SK-N-SH treated with all-trans-retinoic acid at 6 μM for 48 hours (cell line): ENCODE measurements around the gene ISG15.

ENCODE experiments used
- ATAC-seq: fragments of 200-7000 bp; cut with Tn5 transposase; 3 replicates; pipeline ENCODE4 v1.9.1; 2020; ENCODE audit warnings: mild to moderate bottlenecking, moderate library complexity
- ARNTL ChIP-seq: fragments of 450-650 bp; formaldehyde crosslinking; IDR thresholded peaks from 2 replicates; pipeline ENCODE4 v1.5.0; 2020; ENCODE audit warnings: low read depth, mild to moderate bottlenecking, moderate library complexity, borderline replicate concordance
- CSDC2 ChIP-seq: fragments of 250-450 bp; sonication (Bioruptor Pico); IDR thresholded peaks from 2 replicates; pipeline ENCODE4 v1.5.0; 2020; ENCODE audit warnings: mild to moderate bottlenecking, moderate library complexity
- CSRNP3 ChIP-seq: fragments of 250-450 bp; sonication (Bioruptor Pico); IDR thresholded peaks from 2 replicates; pipeline ENCODE4 v1.5.1; 2021; ENCODE audit warnings: mild to moderate bottlenecking, moderate library complexity
- ESRRG ChIP-seq: fragments of 250-450 bp; sonication (Bioruptor Pico); IDR thresholded peaks from 2 replicates; pipeline ENCODE4 v1.6.1; 2021; ENCODE audit warnings: mild to moderate bottlenecking
- GLIS3 ChIP-seq: fragments of 250-450 bp; sonication (Bioruptor Pico); IDR thresholded peaks from 2 replicates; pipeline ENCODE4 v1.5.0; 2020; ENCODE audit warnings: mild to moderate bottlenecking, moderate library complexity
- ISL1 ChIP-seq: fragments of 250-450 bp; sonication (Bioruptor Pico); IDR thresholded peaks from 2 replicates; pipeline ENCODE4 v2.1.2; 2022; ENCODE audit warnings: mild to moderate bottlenecking, moderate library complexity
- OSR1 ChIP-seq: fragments of 250-450 bp; sonication (Bioruptor Pico); IDR thresholded peaks from 2 replicates; pipeline ENCODE4 v1.8.0; 2022; ENCODE audit warnings: moderate library complexity, mild to moderate bottlenecking, inconsistent platforms
- PPARA ChIP-seq: fragments of 250-450 bp; sonication (Bioruptor Pico); IDR thresholded peaks from 2 replicates; pipeline ENCODE4 v1.5.0; 2020; ENCODE audit warnings: mild to moderate bottlenecking, borderline replicate concordance
- SNAI2 ChIP-seq: fragments of 250-450 bp; sonication (Bioruptor Pico); IDR thresholded peaks from 2 replicates; pipeline ENCODE4 v1.5.0; 2020; ENCODE audit warnings: mild to moderate bottlenecking, moderate library complexity
- TCF4 ChIP-seq: fragments of 250-450 bp; sonication (Bioruptor Pico); IDR thresholded peaks from 2 replicates; pipeline ENCODE4 v1.8.0; 2021; ENCODE audit warnings: mild to moderate bottlenecking, moderate library complexity, borderline replicate concordance
- TOX ChIP-seq: fragments of 250-450 bp; sonication (Bioruptor Pico); IDR thresholded peaks from 2 replicates; pipeline ENCODE4 v1.8.0; 2021; ENCODE audit warnings: mild to moderate bottlenecking, moderate library complexity, borderline replicate concordance
- ZC3H10 ChIP-seq: fragments of 250-450 bp; sonication (Bioruptor Pico); IDR thresholded peaks from 2 replicates; pipeline ENCODE4 v1.5.1; 2021; ENCODE audit warnings: mild to moderate bottlenecking, moderate library complexity
- ZFP3 ChIP-seq: fragments of 250-450 bp; sonication (Bioruptor Pico); IDR thresholded peaks from 2 replicates; pipeline ENCODE4 v1.5.0; 2020; ENCODE audit warnings: mild to moderate bottlenecking, moderate library complexity
- ZFP30 ChIP-seq: fragments of 450-650 bp; formaldehyde crosslinking; IDR thresholded peaks from 2 replicates; pipeline ENCODE4 v1.5.0; 2022; ENCODE audit warnings: mild to moderate bottlenecking, moderate library complexity
- ZNF565 ChIP-seq: fragments of 450-650 bp; formaldehyde crosslinking; conservative IDR thresholded peaks from 2 replicates; pipeline ENCODE4 v1.5.0; 2020; ENCODE audit warnings: low read depth, mild to moderate bottlenecking, moderate library complexity
- ZNF70 ChIP-seq: fragments of 450-650 bp; formaldehyde crosslinking; IDR thresholded peaks from 2 replicates; pipeline ENCODE4 v1.5.0; 2020; ENCODE audit warnings: mild to moderate bottlenecking, moderate library complexity
- ZNF8 ChIP-seq: fragments of 450-650 bp; formaldehyde crosslinking; IDR thresholded peaks from 2 replicates; pipeline ENCODE4 v1.5.0; 2020; ENCODE audit warnings: mild to moderate bottlenecking, moderate library complexity
- TF ChIP-seq, protein P1 (sequence below): fragments of 250-450 bp; sonication (Bioruptor Pico); IDR thresholded peaks from 2 replicates; pipeline ENCODE4 v1.8.0; 2021; ENCODE audit warnings: low read depth, mild to moderate bottlenecking, moderate library complexity, borderline replicate concordance
- TF ChIP-seq, protein P2 (sequence below): fragments of 250-450 bp; sonication (Bioruptor Pico); IDR thresholded peaks from 2 replicates; pipeline ENCODE4 v1.5.0; 2020; ENCODE audit warnings: mild to moderate bottlenecking, moderate library complexity

ISG15 gene

DNA sequence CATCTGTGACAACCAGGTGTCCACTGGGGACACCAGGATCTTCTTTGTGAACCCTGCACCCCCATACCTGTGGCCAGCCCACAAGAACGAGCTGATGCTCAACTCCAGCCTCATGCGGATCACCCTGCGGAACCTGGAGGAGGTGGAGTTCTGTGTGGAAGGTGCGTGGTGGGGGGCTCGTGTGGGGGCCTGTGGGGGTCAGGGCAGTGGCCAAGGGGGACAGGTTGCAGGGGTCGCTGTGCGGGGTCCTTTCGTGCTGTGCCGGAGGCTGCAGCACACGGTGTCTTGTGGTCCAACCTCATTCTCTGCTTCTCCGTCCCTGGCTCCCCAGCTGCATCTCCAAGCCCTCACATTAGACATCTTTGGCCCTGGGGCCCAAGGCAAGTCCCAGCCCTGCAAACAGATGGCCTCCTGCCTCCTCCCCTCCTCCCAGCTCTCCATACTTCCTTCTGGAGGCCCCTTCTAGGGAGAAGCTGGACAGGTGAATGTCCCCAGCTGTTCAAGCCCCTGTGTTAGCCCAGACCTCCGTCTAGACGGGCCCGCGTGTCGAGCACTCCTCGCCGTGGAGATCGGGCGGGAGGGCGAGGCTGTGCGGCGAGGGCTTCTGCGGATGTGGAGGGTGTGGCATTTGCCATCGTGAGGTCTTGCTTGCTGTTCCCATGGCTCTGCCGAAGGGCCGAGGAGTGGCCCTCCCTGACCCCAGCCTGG is 9.2 kb downstream of the ISG15 start:
- no peak for TF ChIP-seq ISL1
- no peak for TF ChIP-seq GLIS3 (CRISPR knock-in tag)
- TF ChIP-seq ARNTL = no peak
- no peak for TF ChIP-seq ZNF565
- TF ChIP-seq, protein P1, sequence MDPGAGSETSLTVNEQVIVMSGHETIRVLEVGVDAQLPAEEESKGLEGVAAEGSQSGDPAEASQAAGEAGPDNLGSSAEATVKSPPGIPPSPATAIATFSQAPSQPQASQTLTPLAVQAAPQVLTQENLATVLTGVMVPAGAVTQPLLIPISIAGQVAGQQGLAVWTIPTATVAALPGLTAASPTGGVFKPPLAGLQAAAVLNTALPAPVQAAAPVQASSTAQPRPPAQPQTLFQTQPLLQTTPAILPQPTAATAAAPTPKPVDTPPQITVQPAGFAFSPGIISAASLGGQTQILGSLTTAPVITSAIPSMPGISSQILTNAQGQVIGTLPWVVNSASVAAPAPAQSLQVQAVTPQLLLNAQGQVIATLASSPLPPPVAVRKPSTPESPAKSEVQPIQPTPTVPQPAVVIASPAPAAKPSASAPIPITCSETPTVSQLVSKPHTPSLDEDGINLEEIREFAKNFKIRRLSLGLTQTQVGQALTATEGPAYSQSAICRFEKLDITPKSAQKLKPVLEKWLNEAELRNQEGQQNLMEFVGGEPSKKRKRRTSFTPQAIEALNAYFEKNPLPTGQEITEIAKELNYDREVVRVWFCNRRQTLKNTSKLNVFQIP (CRISPR knock-in tag) = no peak
- no peak for TF ChIP-seq ESRRG (CRISPR knock-in tag)
- no peak for TF ChIP-seq ZNF8 (CRISPR knock-in tag)
- no peak for TF ChIP-seq ZFP3 (CRISPR knock-in tag)
- no peak for TF ChIP-seq TCF4 (CRISPR knock-in tag)
- no peak for ATAC-seq

- no peak for ATAC-seq
- TF ChIP-seq, protein P2, sequence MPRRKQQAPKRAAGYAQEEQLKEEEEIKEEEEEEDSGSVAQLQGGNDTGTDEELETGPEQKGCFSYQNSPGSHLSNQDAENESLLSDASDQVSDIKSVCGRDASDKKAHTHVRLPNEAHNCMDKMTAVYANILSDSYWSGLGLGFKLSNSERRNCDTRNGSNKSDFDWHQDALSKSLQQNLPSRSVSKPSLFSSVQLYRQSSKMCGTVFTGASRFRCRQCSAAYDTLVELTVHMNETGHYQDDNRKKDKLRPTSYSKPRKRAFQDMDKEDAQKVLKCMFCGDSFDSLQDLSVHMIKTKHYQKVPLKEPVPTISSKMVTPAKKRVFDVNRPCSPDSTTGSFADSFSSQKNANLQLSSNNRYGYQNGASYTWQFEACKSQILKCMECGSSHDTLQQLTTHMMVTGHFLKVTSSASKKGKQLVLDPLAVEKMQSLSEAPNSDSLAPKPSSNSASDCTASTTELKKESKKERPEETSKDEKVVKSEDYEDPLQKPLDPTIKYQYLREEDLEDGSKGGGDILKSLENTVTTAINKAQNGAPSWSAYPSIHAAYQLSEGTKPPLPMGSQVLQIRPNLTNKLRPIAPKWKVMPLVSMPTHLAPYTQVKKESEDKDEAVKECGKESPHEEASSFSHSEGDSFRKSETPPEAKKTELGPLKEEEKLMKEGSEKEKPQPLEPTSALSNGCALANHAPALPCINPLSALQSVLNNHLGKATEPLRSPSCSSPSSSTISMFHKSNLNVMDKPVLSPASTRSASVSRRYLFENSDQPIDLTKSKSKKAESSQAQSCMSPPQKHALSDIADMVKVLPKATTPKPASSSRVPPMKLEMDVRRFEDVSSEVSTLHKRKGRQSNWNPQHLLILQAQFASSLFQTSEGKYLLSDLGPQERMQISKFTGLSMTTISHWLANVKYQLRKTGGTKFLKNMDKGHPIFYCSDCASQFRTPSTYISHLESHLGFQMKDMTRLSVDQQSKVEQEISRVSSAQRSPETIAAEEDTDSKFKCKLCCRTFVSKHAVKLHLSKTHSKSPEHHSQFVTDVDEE (CRISPR knock-in tag) = no peak
- TF ChIP-seq ZNF70 (CRISPR knock-in tag) (no peak), TOX (CRISPR knock-in tag) (no peak), CSRNP3 (no peak), PPARA (CRISPR knock-in tag) (no peak), SNAI2 (no peak), ZNF565 (no peak), OSR1 (CRISPR knock-in tag) (no peak), ZFP3 (CRISPR knock-in tag) (no peak), CSDC2 (CRISPR knock-in tag) (no peak), ZC3H10 (no peak), ZFP30 (CRISPR knock-in tag) (no peak)
- TF ChIP-seq, protein P1 (CRISPR knock-in tag) = no peak
Measured at GRCh38 chr1:1023700-1024099, 10.4 kb downstream of the ISG15 start.

DNA sequence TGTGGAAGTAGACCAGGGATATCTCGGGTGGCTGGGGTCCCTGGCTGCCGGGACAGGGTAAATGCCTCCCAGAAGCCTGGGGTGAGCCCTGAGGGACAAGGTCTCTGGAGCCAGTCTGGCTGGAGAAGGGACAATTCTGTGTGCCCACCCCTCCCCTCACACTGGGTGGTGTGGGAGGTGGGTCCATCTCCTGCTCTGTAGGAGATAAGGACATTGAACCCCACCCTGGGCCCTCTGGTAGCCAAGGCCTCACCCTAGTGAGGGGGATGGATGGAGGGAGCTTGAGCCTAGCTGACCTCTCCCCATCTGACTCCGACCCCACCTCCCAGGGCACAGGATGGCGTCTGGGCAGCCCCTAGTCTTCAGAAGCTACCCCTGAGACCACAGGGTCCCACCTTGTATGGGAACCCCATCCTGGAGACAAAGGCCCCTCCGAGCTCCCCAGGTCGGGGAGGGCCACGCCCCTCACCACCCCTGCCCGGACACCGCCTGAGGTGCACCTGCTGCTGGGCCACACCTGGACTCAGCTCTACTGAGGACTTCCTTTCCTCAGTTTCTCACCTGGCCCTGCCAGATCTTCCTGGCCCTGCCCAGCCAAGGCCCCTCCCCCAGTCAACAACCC is 11.0 kb downstream of the ISG15 start:
- no peak for TF ChIP-seq ZNF8 (CRISPR knock-in tag)
- TF ChIP-seq, protein P2 (CRISPR knock-in tag) = no peak
- no peak for ATAC-seq
